ENCODE results near the gene CDKN1A.

CDKN1A gene

GRCh38 chr6:36713846-36714245 lies 35.3 kb downstream of the CDKN1A start:
- no peak for TF ChIP-seq CTCF (IDR thresholded peaks at IDR 0.05; ENCODE audit: insufficient read depth, low read depth, low read length, missing control alignments)
- H3K4me3 ChIP-seq (ENCODE audit: low read depth, low read length) = no peak overlapping the region
- no peak for DNase-seq (ENCODE audit: low read depth)

- DNase-seq (ENCODE audit: low read depth) = no peak
- H3K4me3 ChIP-seq (ENCODE audit: low read depth, low read length) = no peak overlapping the region
- TF ChIP-seq CTCF (IDR thresholded peaks at IDR 0.05; ENCODE audit: insufficient read depth, low read depth, low read length, missing control alignments) = no peak
Measured at GRCh38 chr6:36714511-36714910, 36.0 kb downstream of the CDKN1A start.

- DNase-seq (ENCODE audit: low read depth) = no peak
- H3K4me3 ChIP-seq (ENCODE audit: low read depth, low read length) = no peak overlapping the region
- no peak for TF ChIP-seq CTCF (IDR thresholded peaks at IDR 0.05; ENCODE audit: insufficient read depth, low read depth, low read length, missing control alignments)
Measured at GRCh38 chr6:36715469-36715868, 37.0 kb downstream of the CDKN1A start.

- no peak overlapping the region for H3K4me3 ChIP-seq (ENCODE audit: low read depth, low read length)
- no peak for TF ChIP-seq CTCF (IDR thresholded peaks at IDR 0.05; ENCODE audit: insufficient read depth, low read depth, low read length, missing control alignments)
- no peak for DNase-seq (ENCODE audit: low read depth)
Measured at GRCh38 chr6:36716476-36717093, 38.1 kb downstream of the CDKN1A start.

- no peak for TF ChIP-seq CTCF (IDR thresholded peaks at IDR 0.05; ENCODE audit: insufficient read depth, low read depth, low read length, missing control alignments)
- no peak for DNase-seq (ENCODE audit: low read depth)
- no peak overlapping the region for H3K4me3 ChIP-seq (ENCODE audit: low read depth, low read length)
Measured at GRCh38 chr6:36717231-36717825, 38.8 kb downstream of the CDKN1A start.

GRCh38 chr6:36717871-36718540 lies 39.5 kb downstream of the CDKN1A start:
- no peak for DNase-seq (ENCODE audit: low read depth)
- TF ChIP-seq CTCF (IDR thresholded peaks at IDR 0.05; ENCODE audit: insufficient read depth, low read depth, low read length, missing control alignments) = no peak
- H3K4me3 ChIP-seq (ENCODE audit: low read depth, low read length) = no peak overlapping the region
